Mammary microvascular endothelial cell (primary cell): ENCODE data around the gene CRYBB2. TPM values are rescaled to one million over a fixed set of nuclear protein-coding genes. Genes with fewer than 3 reads are reported as not detected.

Experiments used
- total RNA-seq: library from RNA; depleted of rRNA; stranded (reverse); fragments of >200 nt; gene quantifications from 2 replicates; pipeline ENCODE4 v1.2.3, GENCODE V29; 2015

The CRYBB2 gene
- not detected in 2 replicates for total RNA-seq

GRCh38 chr22:25219211-25219689 is at the start of gene CRYBB2:
Gene CRYBB2, plus strand, starts transcription at chr22:25219639. Its CDS starts 1,791 bp downstream, at chr22:25221430.

GRCh38 chr22:25199731-25200520 is 19.5 kb upstream of the CRYBB2 start, which contains the start of gene CRYBB3:
Gene CRYBB3, plus strand, starts transcription at chr22:25199858. Its CDS starts 1,539 bp downstream, at chr22:25201397.

Other genes with a start within 250 kb of the CRYBB2 start
- not detected in 2 replicates for gene CRYBB3, start 19.8 kb upstream of the CRYBB2 start, total RNA-seq